SHP77 (cell line): ENCODE measurements around the gene CCDC40.

Experiments
- DNase-seq, 2 experiments: peaks; one replicate each; lab custom pipeline; 2025; lab: John Stamatoyannopoulos, UW

The CCDC40 gene

GRCh38 chr17:80047176-80047575 lies 10.7 kb downstream of the CCDC40 start:
- peak; percentile 56 to 73 for DNase-seq

GRCh38 chr17:80049986-80050385 lies 13.5 kb downstream of the CCDC40 start:
- DNase-seq, result no peak

GRCh38 chr17:80050706-80051105 lies 14.3 kb downstream of the CCDC40 start:
- DNase-seq, result no peak

GRCh38 chr17:80051681-80052080 lies 15.2 kb downstream of the CCDC40 start:
- DNase-seq, result no peak

- DNase-seq, result no peak
Measured at GRCh38 chr17:80053102-80053501, 16.7 kb downstream of the CCDC40 start.

- no peak for DNase-seq
Measured at GRCh38 chr17:80055597-80055996, 19.2 kb downstream of the CCDC40 start.

- DNase-seq, result no peak
Measured at GRCh38 chr17:80058311-80058955, 22.0 kb downstream of the CCDC40 start.

GRCh38 chr17:80060644-80061043 lies 24.2 kb downstream of the CCDC40 start:
- no peak for DNase-seq

GRCh38 chr17:80061421-80061820 lies 25.0 kb downstream of the CCDC40 start:
- no peak for DNase-seq

- no peak for DNase-seq
Measured at GRCh38 chr17:80063830-80064585, 27.6 kb downstream of the CCDC40 start.

GRCh38 chr17:80064696-80065095 lies 28.3 kb downstream of the CCDC40 start:
- no peak for DNase-seq

- DNase-seq, result no peak
Measured at GRCh38 chr17:80065478-80066170, 29.2 kb downstream of the CCDC40 start.

- no peak for DNase-seq
Measured at GRCh38 chr17:80067393-80067986, 31.0 kb downstream of the CCDC40 start.

GRCh38 chr17:80068301-80069222 lies 32.1 kb downstream of the CCDC40 start:
- no peak for DNase-seq

GRCh38 chr17:80070375-80071115 lies 34.1 kb downstream of the CCDC40 start:
- DNase-seq, result no peak

GRCh38 chr17:80071116-80071841 lies 34.8 kb downstream of the CCDC40 start:
- DNase-seq, result peak in 1 of 2 experiments; percentile 26

- no peak for DNase-seq
Measured at GRCh38 chr17:80072410-80072809, 36.0 kb downstream of the CCDC40 start.

GRCh38 chr17:80080081-80080480 lies 43.6 kb downstream of the CCDC40 start:
- no peak for DNase-seq

- DNase-seq, result no peak
Measured at GRCh38 chr17:80081596-80081995, 45.2 kb downstream of the CCDC40 start.
